Dermis blood vessel endothelial cell (primary cell): ENCODE measurements around the gene FHOD3. TPM values are rescaled to one million over a fixed set of nuclear protein-coding genes. Genes with fewer than 3 reads are reported as not detected.

ENCODE experiments used
- DNase-seq: peaks from one replicate; pipeline ENCODE4 v3.0.0; 2010
- total RNA-seq: library from RNA; depleted of rRNA; stranded (reverse); fragments of >200 nt; gene quantifications from 2 replicates; pipeline ENCODE4 v1.2.3, GENCODE V29; 2014

Gene FHOD3
- total RNA-seq, 1 donor from 2014 or later, result 0.34 TPM

GRCh38 chr18:36323421-36323820 is 25.9 kb downstream of the FHOD3 start:
- DNase-seq, result no peak

- DNase-seq, result no peak
These were observed 28.3 kb downstream of the FHOD3 start for GRCh38 chr18:36325846-36326245.

- no peak for DNase-seq
These were observed 29.3 kb downstream of the FHOD3 start for GRCh38 chr18:36326771-36327170.

- no peak for DNase-seq
These were observed 30.1 kb downstream of the FHOD3 start for GRCh38 chr18:36327352-36328316.

GRCh38 chr18:36328385-36328858 is 30.9 kb downstream of the FHOD3 start:
- DNase-seq, result no peak

- no peak for DNase-seq
These were observed 31.4 kb downstream of the FHOD3 start for GRCh38 chr18:36328916-36329315.

GRCh38 chr18:36329684-36330434 is 32.3 kb downstream of the FHOD3 start:
- DNase-seq, result no peak

- DNase-seq, result no peak
These were observed 33.0 kb downstream of the FHOD3 start for GRCh38 chr18:36330435-36331052.

- DNase-seq, result no peak
These were observed 34.0 kb downstream of the FHOD3 start for GRCh38 chr18:36331521-36331971.

- no peak for DNase-seq
These were observed 35.9 kb downstream of the FHOD3 start for GRCh38 chr18:36333414-36333813.

GRCh38 chr18:36334798-36335197 is 37.3 kb downstream of the FHOD3 start:
- no peak for DNase-seq

- no peak for DNase-seq
These were observed 38.2 kb downstream of the FHOD3 start for GRCh38 chr18:36335476-36336279.

GRCh38 chr18:36337679-36338402 is 40.3 kb downstream of the FHOD3 start:
- no peak for DNase-seq

GRCh38 chr18:36338403-36338933 is 41.0 kb downstream of the FHOD3 start:
- no peak for DNase-seq

GRCh38 chr18:36340246-36340645 is 42.7 kb downstream of the FHOD3 start:
- no peak for DNase-seq

- no peak for DNase-seq
These were observed 44.4 kb downstream of the FHOD3 start for GRCh38 chr18:36341944-36342343.

- DNase-seq, result no peak
These were observed 50.8 kb downstream of the FHOD3 start for GRCh38 chr18:36348331-36348730.

- no peak for DNase-seq
These were observed 51.5 kb downstream of the FHOD3 start for GRCh38 chr18:36348971-36349417.

- DNase-seq, result no peak
These were observed 52.0 kb downstream of the FHOD3 start for GRCh38 chr18:36349552-36349951.

- no peak for DNase-seq
These were observed 52.7 kb downstream of the FHOD3 start for GRCh38 chr18:36350251-36350651.
